HG02623 (cell line): ENCODE results near the gene ATP5MC3.
A peak's percentile ranks its signal among the peaks of the same experiment; 100 is the strongest.
"Not testable (repeated sequence)": the region's sequence is repeated elsewhere in the genome, so short reads cannot be mapped to it uniquely, and the experiment has no call there.

Experiments
- ATAC-seq: cut with Tn5 transposase; IDR thresholded peaks from one replicate; pipeline ENCODE4 v1.9.1; 2021; ENCODE audit warnings: moderate library complexity; ENCODE audit not compliant: unreplicated experiment

Gene ATP5MC3

GRCh38 chr2:175181104-175181876 lies at the start of gene ATP5MC3:
Gene ATP5MC3 (minus strand): TSS chr2:175181710. CDS start chr2:175181393, 317 bp downstream.
- ATAC-seq, result peak; percentile 91

DNA sequence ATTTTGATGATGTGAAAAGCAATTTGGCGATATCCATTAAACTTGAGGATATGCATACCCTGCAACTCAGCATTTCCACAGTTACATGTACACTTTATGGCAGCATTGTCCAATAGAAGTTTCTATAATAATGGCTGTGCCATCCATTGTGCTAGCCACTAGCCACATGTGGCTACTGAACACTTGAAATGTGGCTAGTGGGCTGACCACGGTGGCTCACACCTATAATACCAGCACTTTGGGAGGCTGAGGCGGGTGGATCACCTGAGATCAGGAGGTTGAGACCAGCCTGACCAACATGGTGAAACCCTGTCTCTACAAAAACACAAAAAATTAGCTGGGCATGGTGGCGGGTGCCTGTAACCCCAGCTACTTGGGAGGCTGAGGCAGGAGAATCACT lies 47.1 kb upstream of the ATP5MC3 start:
- not testable (repeated sequence) for ATAC-seq

GRCh38 chr2:175228179-175228578 lies 46.7 kb upstream of the ATP5MC3 start:
- no peak for ATAC-seq

- no peak for ATAC-seq
Measured at GRCh38 chr2:175227393-175227792, 45.9 kb upstream of the ATP5MC3 start.

- ATAC-seq, result no peak
Measured at GRCh38 chr2:175220075-175220474, 38.6 kb upstream of the ATP5MC3 start.

DNA sequence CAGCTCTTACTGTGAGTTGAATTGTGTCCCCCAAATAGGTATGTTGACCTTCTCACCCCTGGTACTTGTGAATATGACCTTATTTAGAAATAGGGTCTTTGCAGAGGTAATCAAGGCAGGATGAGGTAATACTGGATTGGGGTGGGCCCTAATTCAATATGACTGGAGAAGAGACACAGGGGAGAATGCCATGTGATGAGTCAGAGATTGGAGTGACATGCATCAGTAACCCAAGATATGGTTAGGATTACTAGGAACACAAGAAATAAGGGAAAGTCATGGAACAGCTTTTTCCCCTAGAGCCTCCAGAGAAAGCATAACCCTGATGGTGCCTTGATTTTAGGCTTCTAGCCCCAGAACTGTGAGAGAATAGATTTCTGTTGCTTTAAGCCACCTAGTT lies 37.0 kb upstream of the ATP5MC3 start:
- no peak for ATAC-seq

DNA sequence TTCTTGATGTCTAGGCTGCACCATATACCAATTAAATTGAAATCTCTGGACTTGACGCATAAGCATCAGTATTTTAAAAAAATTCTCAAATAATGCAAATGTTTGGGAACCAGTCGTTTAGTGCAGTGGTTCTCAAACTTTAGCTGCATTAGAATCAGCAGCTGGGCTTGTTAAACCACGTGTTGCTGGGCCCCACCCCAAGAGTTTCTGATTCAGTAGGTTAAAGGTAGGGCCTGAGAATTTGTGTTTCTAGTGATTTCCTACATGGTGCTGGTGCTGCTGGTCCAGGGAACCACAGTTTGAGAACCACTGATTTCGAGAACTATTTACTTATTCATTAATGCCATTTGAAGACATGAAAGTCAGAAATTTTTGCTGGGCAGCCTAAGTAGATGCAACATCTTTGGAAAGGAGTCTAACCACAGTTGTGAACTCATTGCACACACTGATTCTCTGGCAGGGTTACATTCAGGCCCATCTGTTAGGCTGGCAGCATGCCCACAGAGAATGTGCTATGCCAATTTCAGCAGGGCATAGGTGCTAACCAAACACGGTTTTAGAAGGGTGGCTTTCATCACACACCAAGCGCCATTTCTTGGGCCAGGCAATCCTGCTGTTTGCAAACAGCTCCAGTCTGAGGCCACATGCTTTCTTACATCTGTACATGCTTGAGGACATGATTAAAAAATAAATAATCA lies 26.4 kb upstream of the ATP5MC3 start:
- ATAC-seq, result no peak

- ATAC-seq, result no peak
Measured at GRCh38 chr2:175206866-175207265, 25.4 kb upstream of the ATP5MC3 start.

DNA sequence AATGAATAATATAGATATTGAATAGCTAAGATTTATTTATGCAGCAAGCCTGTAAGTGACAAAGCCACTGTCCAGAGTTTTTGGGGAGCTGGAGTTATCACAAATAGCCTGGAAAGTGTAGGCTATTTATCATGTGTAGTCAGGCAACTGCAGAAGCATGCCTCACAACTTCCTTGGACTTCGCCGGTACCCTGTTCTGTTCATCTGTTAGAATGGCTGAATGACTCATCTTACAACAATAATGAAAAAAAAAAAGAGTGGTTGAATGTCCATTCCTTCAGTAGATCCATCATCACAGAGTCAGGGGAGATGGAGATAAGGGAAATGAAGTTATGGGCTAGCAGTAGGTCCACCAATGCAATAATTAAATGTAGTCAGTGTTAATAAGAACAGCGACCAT lies 24.0 kb upstream of the ATP5MC3 start:
- no peak for ATAC-seq

- ATAC-seq, result no peak
Measured at GRCh38 chr2:175203621-175204496, 22.3 kb upstream of the ATP5MC3 start.

GRCh38 chr2:175195012-175195411 lies 13.5 kb upstream of the ATP5MC3 start:
- no peak for ATAC-seq

DNA sequence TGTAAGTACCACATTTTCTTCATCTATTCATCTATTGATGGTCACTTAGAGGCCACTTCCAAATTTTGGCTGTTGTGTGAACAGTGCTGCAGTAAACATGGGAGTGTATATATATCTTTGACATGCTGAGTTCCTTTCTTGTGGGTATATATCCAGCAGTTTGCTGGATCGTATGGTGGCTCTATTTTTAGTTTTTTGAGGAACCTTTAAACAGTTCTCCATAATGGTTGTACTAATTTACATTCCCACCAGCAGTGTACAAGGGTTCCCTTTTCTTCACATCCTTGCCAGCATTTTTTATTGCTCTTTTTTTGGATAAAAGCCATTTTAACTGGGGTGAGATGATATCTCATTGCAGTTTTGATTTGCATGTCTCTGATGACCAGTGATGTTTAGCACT lies 7.3 kb upstream of the ATP5MC3 start:
- ATAC-seq, result no peak

DNA sequence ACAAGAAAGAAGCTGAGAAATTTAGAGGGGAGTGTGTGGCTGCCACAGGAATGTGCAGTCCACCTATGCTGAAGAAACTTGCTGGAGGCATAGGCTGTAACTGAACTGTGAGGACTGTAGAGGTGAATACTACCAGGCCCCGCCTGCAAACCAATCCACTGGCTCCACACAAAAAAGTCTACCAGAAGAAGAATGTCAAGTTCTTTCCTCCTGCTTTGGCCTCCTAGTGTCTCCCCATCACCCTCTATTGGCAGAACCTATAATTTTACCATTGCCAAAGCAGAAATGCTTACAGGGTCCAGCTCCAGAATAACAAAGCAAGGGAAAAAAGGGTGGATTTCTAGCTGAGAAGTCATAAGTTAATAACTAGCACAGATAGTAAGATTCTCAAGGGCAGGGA lies 5.9 kb upstream of the ATP5MC3 start:
- ATAC-seq, result no peak

GRCh38 chr2:175183674-175184073 lies 2.2 kb upstream of the ATP5MC3 start:
- no peak for ATAC-seq

- ATAC-seq, result no peak
Measured at GRCh38 chr2:175181877-175182308, 383 bp upstream of the ATP5MC3 start.

GRCh38 chr2:175180701-175181103 lies 808 bp downstream of the ATP5MC3 start:
- ATAC-seq, result peak; percentile 54

DNA sequence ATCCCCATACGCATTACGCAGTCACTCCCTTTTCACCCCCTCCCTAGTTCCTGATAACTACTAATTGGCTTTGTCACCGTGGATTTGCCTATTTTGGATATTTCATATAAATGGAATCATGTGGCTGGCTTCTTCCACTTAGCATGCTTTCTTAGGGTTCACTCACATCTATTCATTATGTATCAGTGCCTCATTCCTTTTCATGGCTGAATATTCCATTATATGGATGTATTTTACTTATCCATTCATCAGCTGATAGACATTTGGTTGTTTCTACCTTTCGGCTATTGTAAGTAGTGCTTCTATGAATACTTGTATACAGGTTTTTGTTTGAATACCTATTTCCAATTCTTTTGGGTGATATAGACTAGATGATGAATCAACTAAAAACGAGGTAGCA lies 4.9 kb downstream of the ATP5MC3 start:
- ATAC-seq, result no peak

- no peak for ATAC-seq
Measured at GRCh38 chr2:175175896-175176295, 5.6 kb downstream of the ATP5MC3 start.

DNA sequence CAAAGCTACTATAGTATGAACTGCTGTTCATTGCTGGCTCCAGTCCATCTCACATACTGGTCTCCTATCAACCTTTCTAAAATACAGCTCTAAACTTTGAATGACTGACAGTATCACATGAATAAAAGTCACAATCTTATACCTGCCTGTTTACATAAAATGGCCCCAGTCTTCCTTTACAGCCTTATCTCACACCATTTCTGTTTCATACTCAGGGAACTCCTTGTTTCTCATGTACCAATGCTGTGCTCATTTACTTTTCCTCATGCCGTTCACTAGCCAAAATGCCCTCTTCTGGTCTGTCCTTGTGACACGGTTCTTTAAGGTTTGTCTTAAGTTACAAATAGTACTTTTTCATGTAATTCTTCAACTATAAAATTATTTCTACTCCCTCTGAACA lies 6.2 kb downstream of the ATP5MC3 start:
- no peak for ATAC-seq

- no peak for ATAC-seq
Measured at GRCh38 chr2:175170659-175171304, 10.7 kb downstream of the ATP5MC3 start.

GRCh38 chr2:175169191-175169590 lies 12.3 kb downstream of the ATP5MC3 start:
- no peak for ATAC-seq
